HG03378 (cell line): ENCODE measurements around the gene CSRP1.
"Not testable (repeated sequence)": the region's sequence is repeated elsewhere in the genome, so short reads cannot be mapped to it uniquely, and the experiment has no call there.

Source experiments
- ATAC-seq: cut with Tn5 transposase; IDR thresholded peaks from one replicate; pipeline ENCODE4 v1.9.1; 2021; ENCODE audit warnings: mild to moderate bottlenecking, moderate library complexity; ENCODE audit not compliant: unreplicated experiment

CSRP1 gene

GRCh38 chr1:201481761-201482493, 25.0 kb downstream of the CSRP1 start:
- ATAC-seq = peak; percentile 55

GRCh38 chr1:201481004-201481380, 25.9 kb downstream of the CSRP1 start:
- ATAC-seq = no peak

- ATAC-seq = peak; percentile 43
Observed at GRCh38 chr1:201480231-201481003, 26.5 kb downstream of the CSRP1 start.

GRCh38 chr1:201479201-201479730, 27.7 kb downstream of the CSRP1 start:
- no peak for ATAC-seq

- not testable (repeated sequence) for ATAC-seq
Observed at GRCh38 chr1:201478666-201479065, 28.3 kb downstream of the CSRP1 start.

GRCh38 chr1:201476670-201477344, 30.1 kb downstream of the CSRP1 start:
- ATAC-seq = no peak

GRCh38 chr1:201475915-201476669, 30.8 kb downstream of the CSRP1 start:
- no peak for ATAC-seq

- no peak for ATAC-seq
Observed at GRCh38 chr1:201475130-201475529, 31.8 kb downstream of the CSRP1 start.

- ATAC-seq = no peak
Observed at GRCh38 chr1:201473296-201473695, 33.6 kb downstream of the CSRP1 start.

GRCh38 chr1:201472321-201472720, 34.6 kb downstream of the CSRP1 start:
- ATAC-seq = not testable (repeated sequence)

- no peak for ATAC-seq
Observed at GRCh38 chr1:201471772-201472171, 35.2 kb downstream of the CSRP1 start.

- no peak for ATAC-seq
Observed at GRCh38 chr1:201470581-201470980, 36.3 kb downstream of the CSRP1 start.

GRCh38 chr1:201469645-201470074, 37.3 kb downstream of the CSRP1 start:
- ATAC-seq = no peak

- ATAC-seq = peak; percentile 49
Observed at GRCh38 chr1:201468844-201469644, 37.9 kb downstream of the CSRP1 start, which contains the start of gene PHLDA3. Gene PHLDA3, minus strand, starts transcription at chr1:201469188. Its CDS starts 402 bp downstream, at chr1:201468786.

GRCh38 chr1:201468501-201468843, 38.5 kb downstream of the CSRP1 start:
- peak; percentile 14 for ATAC-seq

GRCh38 chr1:201466492-201466891, 40.4 kb downstream of the CSRP1 start:
- no peak for ATAC-seq

GRCh38 chr1:201465698-201466290, 41.1 kb downstream of the CSRP1 start:
- ATAC-seq = no peak

- ATAC-seq = no peak
Observed at GRCh38 chr1:201463071-201463552, 43.8 kb downstream of the CSRP1 start.
